ENCODE data around the gene TRANK1.
"Not testable (repeated sequence)": the region's sequence is repeated elsewhere in the genome, so short reads cannot be mapped to it uniquely, and the experiment has no call there.

TRANK1 gene

GRCh38 chr3:36893137-36893557 lies 51.7 kb downstream of the TRANK1 start:
- in situ Hi-C loops (cut with MboI; ENCODE audit: low sequenced_read_pairs) = no loop called here

- in situ Hi-C loops (cut with MboI; ENCODE audit: low sequenced_read_pairs) = no loop called here
Measured at GRCh38 chr3:36892457-36893136, 52.3 kb downstream of the TRANK1 start.

GRCh38 chr3:36891701-36892160 lies 53.1 kb downstream of the TRANK1 start:
- in situ Hi-C loops (cut with MboI; ENCODE audit: low sequenced_read_pairs) = no loop called here

- in situ Hi-C loops (cut with MboI; ENCODE audit: low sequenced_read_pairs) = not testable (repeated sequence)
Measured at GRCh38 chr3:36891097-36891496, 53.8 kb downstream of the TRANK1 start.

- in situ Hi-C loops (cut with MboI; ENCODE audit: low sequenced_read_pairs) = no loop called here
Measured at GRCh38 chr3:36890261-36890660, 54.6 kb downstream of the TRANK1 start.

GRCh38 chr3:36881735-36882134 lies 63.1 kb downstream of the TRANK1 start:
- in situ Hi-C loops (cut with MboI; ENCODE audit: low sequenced_read_pairs) = no loop called here

GRCh38 chr3:36879842-36880241 lies 65.0 kb downstream of the TRANK1 start:
- in situ Hi-C loops (cut with MboI; ENCODE audit: low sequenced_read_pairs) = not testable (repeated sequence)

- in situ Hi-C loops (cut with MboI; ENCODE audit: low sequenced_read_pairs) = no loop called here
Measured at GRCh38 chr3:36877930-36878685, 66.7 kb downstream of the TRANK1 start.

- in situ Hi-C loops (cut with MboI; ENCODE audit: low sequenced_read_pairs) = no loop called here
Measured at GRCh38 chr3:36876181-36876936, 68.5 kb downstream of the TRANK1 start.

GRCh38 chr3:36875397-36875796 lies 69.5 kb downstream of the TRANK1 start:
- in situ Hi-C loops (cut with MboI; ENCODE audit: low sequenced_read_pairs) = no loop called here

GRCh38 chr3:36874424-36874823 lies 70.4 kb downstream of the TRANK1 start:
- in situ Hi-C loops (cut with MboI; ENCODE audit: low sequenced_read_pairs) = no loop called here

GRCh38 chr3:36871379-36872126 lies 73.3 kb downstream of the TRANK1 start:
- in situ Hi-C loops (cut with MboI; ENCODE audit: low sequenced_read_pairs) = no loop called here

- in situ Hi-C loops (cut with MboI; ENCODE audit: low sequenced_read_pairs) = no loop called here
Measured at GRCh38 chr3:36868614-36869436, 76.0 kb downstream of the TRANK1 start.

- in situ Hi-C loops (cut with MboI; ENCODE audit: low sequenced_read_pairs) = no loop called here
Measured at GRCh38 chr3:36867810-36868209, 77.0 kb downstream of the TRANK1 start.

- in situ Hi-C loops (cut with MboI; ENCODE audit: low sequenced_read_pairs) = no loop called here
Measured at GRCh38 chr3:36866368-36866767, 78.5 kb downstream of the TRANK1 start.

GRCh38 chr3:36864180-36865053 lies 80.4 kb downstream of the TRANK1 start:
- in situ Hi-C loops (cut with MboI; ENCODE audit: low sequenced_read_pairs) = no loop called here

GRCh38 chr3:36862076-36862755 lies 82.6 kb downstream of the TRANK1 start:
- in situ Hi-C loops (cut with MboI; ENCODE audit: low sequenced_read_pairs) = no loop called here

- in situ Hi-C loops (cut with MboI; ENCODE audit: low sequenced_read_pairs) = no loop called here
Measured at GRCh38 chr3:36859494-36859893, 85.4 kb downstream of the TRANK1 start.

All from HL-60/S4 treated with retinoic acid at 250 ng/mL for 4 days and 3 days (cell line).